CD1c-positive myeloid dendritic cell (primary cell): ENCODE measurements around the gene SMC4.

Experiments used
- DNase-seq: peaks from one replicate; pipeline ENCODE4 v3.0.0-alpha.2; 2016; ENCODE audit errors: extremely low spot score

SMC4 gene

GRCh38 chr3:160477750-160478149, 78.3 kb downstream of the SMC4 start:
- no peak for DNase-seq

- DNase-seq, result no peak
Observed at GRCh38 chr3:160478338-160478737, 78.9 kb downstream of the SMC4 start.

- DNase-seq, result no peak
Observed at GRCh38 chr3:160479376-160479775, 79.9 kb downstream of the SMC4 start.

GRCh38 chr3:160480931-160481330, 81.5 kb downstream of the SMC4 start:
- no peak for DNase-seq

- DNase-seq, result no peak
Observed at GRCh38 chr3:160481856-160482255, 82.4 kb downstream of the SMC4 start.

- DNase-seq, result no peak
Observed at GRCh38 chr3:160482796-160483195, 83.3 kb downstream of the SMC4 start.
